Testis (tissue), 3 donors: ENCODE measurements around the gene SLC46A2. TPM values are rescaled to one million over a fixed set of nuclear protein-coding genes. Genes with fewer than 3 reads are reported as not detected.

Experiments used
- DNase-seq: peaks from one replicate; pipeline ENCODE4 v3.0.0-alpha.2; 2019
- H3K27ac ChIP-seq, 2 donors: fragments of 200-600 bp; sonication (generic); one replicate each; pipeline ENCODE4 v1.5.1; 2019
- H3K27me3 ChIP-seq: fragments of 200-600 bp; sonication (generic); one replicate; pipeline ENCODE4 v1.5.1; 2019
- H3K36me3 ChIP-seq: fragments of 200-600 bp; sonication (generic); one replicate; pipeline ENCODE4 v1.5.1; 2017; ENCODE audit warnings: low read depth; ENCODE audit errors: missing control alignments
- H3K4me1 ChIP-seq: fragments of 200-600 bp; sonication (generic); one replicate; pipeline ENCODE4 v1.5.1; 2019
- H3K4me3 ChIP-seq, 2 donors: fragments of 200-600 bp; sonication (generic); one replicate each; pipeline ENCODE4 v1.5.1; 2017 to 2019
- H3K9me3 ChIP-seq: fragments of 200-600 bp; sonication (generic); one replicate; pipeline ENCODE4 v1.5.1; 2017
- CTCF ChIP-seq, 3 experiments: fragments of 450-650 bp in 2 of 3; fragments of 200-600 bp in 1 of 3; sonication (generic) in 1 of 3; IDR thresholded peaks; one replicate each; pipeline ENCODE4 v1.5.1; 2016 to 2019; ENCODE audit warnings: antibody characterized with exemption in 3 of 3, mild to moderate bottlenecking in 2 of 3, moderate library complexity in 1 of 3
- POLR2A ChIP-seq: fragments of 450-650 bp; IDR thresholded peaks from one replicate; pipeline ENCODE4 v1.6.1; 2017; ENCODE audit warnings: antibody characterized with exemption, mild to moderate bottlenecking, moderate library complexity
- WGBS, 2 donors: methylation state at CpG; one replicate each; pipeline ENCODE4 v1.1.5; 2018; 5-methylcytosine and 5-hydroxymethylcytosine counted together
- intact Hi-C: fragments of 100-400 bp; cut with DNase I; formaldehyde crosslinking; loops from one replicate; pipeline ENCODE4 v1.15.1; 2023; ENCODE audit warnings: low total_unique reads
- polyA plus RNA-seq: library from polyadenylated mRNA; stranded (reverse); fragments of 350-450 nt; fragmentation: Illumina TruSeq; extraction: RNeasy Lipid Tissue Mini Kit (QIAGEN cat#74804); gene quantifications from one replicate; pipeline ENCODE4 v1.2.3, GENCODE V29; 2014; ENCODE audit warnings: low read depth, low replicate concordance; ENCODE audit not compliant: insufficient read depth
- total RNA-seq, 2 donors: library from RNA; depleted of rRNA; stranded (reverse); fragments of >200 nt; gene quantifications; one replicate each; pipeline ENCODE4 v1.2.3, GENCODE V29; 2016

SLC46A2 gene
- total and polyA plus RNA-seq, 3 donors from 2014 or later: 1.4 to 2.4 (median 1.9) TPM

DNA sequence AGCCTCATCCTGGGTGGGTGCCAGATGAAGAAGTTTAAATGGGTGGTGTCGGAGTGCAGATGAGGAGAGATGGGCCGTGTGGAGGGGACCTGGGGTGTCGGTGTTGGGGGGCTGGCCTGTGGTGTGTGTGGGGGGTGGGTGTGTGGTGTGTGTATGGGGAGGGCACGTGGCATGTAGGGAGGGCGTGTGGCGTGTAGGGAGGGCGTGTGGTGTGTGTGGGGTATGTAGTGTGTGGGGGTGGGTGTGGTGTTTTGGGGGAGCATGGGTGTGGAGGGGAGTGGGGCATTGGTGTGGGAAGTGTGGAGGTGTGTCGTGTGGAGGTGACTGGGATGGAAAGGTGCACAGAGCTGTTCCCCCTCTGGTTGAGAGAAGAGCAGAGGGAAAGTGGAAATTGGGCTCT lies 34.5 kb downstream of the SLC46A2 start:
- no peak overlapping the region for H3K27ac ChIP-seq
- TF ChIP-seq CTCF (IDR thresholded peaks at IDR 0.05) (no peak), POLR2A (no peak)
- H3K4me1 ChIP-seq: peaks cover 9% of the 10 kb centered on the region
- intact Hi-C loops: no loop called here
- 96% methylated on average over 8 of the region's 8 CpGs for WGBS, 2 donors
- H3K4me3 ChIP-seq: no peak overlapping the region
- H3K36me3 ChIP-seq: no peaks in the 10 kb centered on the region
- H3K9me3 ChIP-seq: no peaks in the 10 kb centered on the region
- H3K27me3 ChIP-seq: no peaks in the 10 kb centered on the region
- no peak for DNase-seq

- Histone ChIP-seq H3K36me3 (no peaks in the 10 kb centered on the region), H3K9me3 (no peaks in the 10 kb centered on the region), H3K27me3 (no peaks in the 10 kb centered on the region), H3K4me1 (peaks cover 3% of the 10 kb centered on the region), H3K27ac (no peak overlapping the region), H3K4me3 (no peak overlapping the region)
- DNase-seq: no peak
- intact Hi-C loops: no loop called here
- no peak for TF ChIP-seq POLR2A
- no peak for TF ChIP-seq CTCF (IDR thresholded peaks at IDR 0.05)
- 84 to 85% methylated on average over 10 of the region's 10 CpGs for WGBS, 2 donors
Observed at GRCh38 chr9:112854657-112855056, 36.0 kb downstream of the SLC46A2 start.

- no peak for DNase-seq
- no peaks in the 10 kb centered on the region for H3K9me3 ChIP-seq
- H3K4me3 ChIP-seq: no peak overlapping the region
- 81 to 85% methylated on average over 13 of the region's 13 CpGs for WGBS, 2 donors
- no peaks in the 10 kb centered on the region for H3K36me3 ChIP-seq
- TF ChIP-seq POLR2A (no peak), CTCF (IDR thresholded peaks at IDR 0.05) (no peak)
- H3K4me1 ChIP-seq: no peaks in the 10 kb centered on the region
- H3K27me3 ChIP-seq: no peaks in the 10 kb centered on the region
- H3K27ac ChIP-seq: no peak overlapping the region
- intact Hi-C loops: no loop called here
Observed at GRCh38 chr9:112853882-112854585, 36.6 kb downstream of the SLC46A2 start.

GRCh38 chr9:112852741-112853504 lies 37.8 kb downstream of the SLC46A2 start:
- Histone ChIP-seq H3K36me3 (no peaks in the 10 kb centered on the region), H3K4me3 (no peak overlapping the region), H3K4me1 (no peaks in the 10 kb centered on the region), H3K9me3 (no peaks in the 10 kb centered on the region), H3K27ac (no peak overlapping the region), H3K27me3 (no peaks in the 10 kb centered on the region)
- WGBS, 2 donors: 62 to 68% methylated on average over 12 to 13 of the region's 13 CpGs
- intact Hi-C loops: no loop called here
- TF ChIP-seq CTCF (IDR thresholded peaks at IDR 0.05) (no peak), POLR2A (no peak)
- no peak for DNase-seq
